Body of pancreas (tissue), 4 donors: ENCODE results near the gene AKT3.

Source experiments
- CTCF ChIP-seq, 7 experiments: fragments of 450-650 bp in 4 of 7; fragments of 200-600 bp in 3 of 7; sonication (generic) in 3 of 7; IDR thresholded peaks; one replicate each; pipeline ENCODE4 v1.5.1; 2016 to 2019; ENCODE audit warnings: antibody characterized with exemption in 7 of 7
- POLR2A ChIP-seq, 3 donors: fragments of 450-650 bp; IDR thresholded peaks; one replicate each; pipeline ENCODE4 v1.6.1; 2016; ENCODE audit warnings: antibody characterized with exemption in 3 of 3, mild to moderate bottlenecking in 2 of 3

- TF ChIP-seq CTCF (IDR thresholded peaks at IDR 0.05) = no peak
- TF ChIP-seq POLR2A (IDR thresholded peaks at IDR 0.05) = no peak
These were observed 117.9 kb downstream of the AKT3 start for GRCh38 chr1:243731974-243732625.
